ENCODE results near the gene SLC35F6.
"Not testable (repeated sequence)": the region's sequence is repeated elsewhere in the genome, so short reads cannot be mapped to it uniquely, and the experiment has no call there.

The SLC35F6 gene

GRCh38 chr2:26758790-26759321 lies 5.2 kb upstream of the SLC35F6 start:
- DNase-seq = no peak

- no peak for DNase-seq
Observed at GRCh38 chr2:26759845-26760244, 4.2 kb upstream of the SLC35F6 start.

GRCh38 chr2:26760991-26761390 lies 3.1 kb upstream of the SLC35F6 start:
- DNase-seq = not testable (repeated sequence)

GRCh38 chr2:26763019-26763418 lies 1.1 kb upstream of the SLC35F6 start:
- DNase-seq = no peak

GRCh38 chr2:26764906-26765305 lies 822 bp downstream of the SLC35F6 start:
- DNase-seq = no peak

- DNase-seq = no peak
Observed at GRCh38 chr2:26765475-26766200, 1.6 kb downstream of the SLC35F6 start.

- no peak for DNase-seq
Observed at GRCh38 chr2:26767129-26767528, 3.0 kb downstream of the SLC35F6 start.

GRCh38 chr2:26767894-26768487 lies 3.9 kb downstream of the SLC35F6 start:
- no peak for DNase-seq

GRCh38 chr2:26768759-26769088 lies 4.6 kb downstream of the SLC35F6 start:
- no peak for DNase-seq

- DNase-seq = peak; percentile 98
Observed at GRCh38 chr2:26769089-26769761, 5.1 kb downstream of the SLC35F6 start.

GRCh38 chr2:26770986-26771586 lies 7.0 kb downstream of the SLC35F6 start:
- DNase-seq = peak; percentile 53

- DNase-seq = peak; percentile 81
Observed at GRCh38 chr2:26772064-26773001, 8.2 kb downstream of the SLC35F6 start.

- no peak for DNase-seq
Observed at GRCh38 chr2:26776195-26776800, 12.2 kb downstream of the SLC35F6 start.

GRCh38 chr2:26778098-26778497 lies 14.0 kb downstream of the SLC35F6 start:
- DNase-seq = no peak

GRCh38 chr2:26778507-26778906 lies 14.4 kb downstream of the SLC35F6 start:
- DNase-seq = peak; percentile 35

- DNase-seq = peak; percentile 43
Observed at GRCh38 chr2:26780203-26780760, 16.2 kb downstream of the SLC35F6 start.

GRCh38 chr2:26782876-26783704 lies 19.0 kb downstream of the SLC35F6 start:
- DNase-seq = peak; percentile 48

GRCh38 chr2:26784570-26785234 lies 20.6 kb downstream of the SLC35F6 start:
- no peak for DNase-seq

GRCh38 chr2:26785431-26786206 lies 21.5 kb downstream of the SLC35F6 start, which contains the start of gene CENPA:
Gene CENPA (plus strand): TSS chr2:26786056. CDS start chr2:26786197, 141 bp downstream.
- DNase-seq = peak; percentile 100
